ENCODE data around the gene JAKMIP2.
"Not testable (repeated sequence)": the region's sequence is repeated elsewhere in the genome, so short reads cannot be mapped to it uniquely, and the experiment has no call there.

JAKMIP2 gene

GRCh38 chr5:147743678-147744374 is 38.7 kb downstream of the JAKMIP2 start:
- DNase-seq = no peak

DNA sequence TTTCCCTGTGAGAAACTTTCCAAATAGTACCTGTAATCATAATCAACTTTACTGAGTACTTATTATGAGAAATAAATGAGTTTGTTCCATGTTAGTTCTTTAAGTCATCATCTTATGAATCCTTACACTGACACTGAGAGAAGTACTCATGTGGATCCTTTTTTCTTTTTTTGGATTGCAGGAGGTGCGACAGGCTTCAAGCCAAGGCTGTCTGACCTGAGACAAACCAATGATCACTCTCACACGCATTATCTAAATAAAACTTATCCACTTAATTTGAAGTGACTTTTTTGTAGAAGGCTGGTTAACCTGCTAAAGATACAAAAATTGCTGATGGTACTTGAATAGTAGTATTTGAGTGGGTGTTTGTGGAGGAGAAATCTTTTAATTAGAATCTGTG is 39.5 kb downstream of the JAKMIP2 start:
- no peak for DNase-seq

DNA sequence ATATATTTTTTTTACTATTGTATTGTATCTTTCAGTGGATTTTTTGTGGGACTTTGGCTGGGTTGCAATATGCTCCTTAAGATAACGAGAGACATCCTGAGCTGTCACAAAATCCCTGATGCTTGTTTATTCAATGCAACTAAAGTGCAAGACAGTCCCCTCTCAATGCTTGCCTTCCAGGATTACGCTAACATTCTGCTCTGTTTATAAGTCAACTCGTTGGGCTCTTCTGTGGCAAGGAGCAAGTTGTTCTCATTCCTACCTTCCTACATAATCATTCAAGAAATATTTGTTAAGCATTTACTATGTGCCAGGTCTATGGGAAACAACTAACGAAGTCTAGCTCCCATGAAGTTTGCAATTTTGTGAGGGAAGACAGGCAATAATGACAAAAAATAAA is 40.4 kb downstream of the JAKMIP2 start:
- DNase-seq = no peak

DNA sequence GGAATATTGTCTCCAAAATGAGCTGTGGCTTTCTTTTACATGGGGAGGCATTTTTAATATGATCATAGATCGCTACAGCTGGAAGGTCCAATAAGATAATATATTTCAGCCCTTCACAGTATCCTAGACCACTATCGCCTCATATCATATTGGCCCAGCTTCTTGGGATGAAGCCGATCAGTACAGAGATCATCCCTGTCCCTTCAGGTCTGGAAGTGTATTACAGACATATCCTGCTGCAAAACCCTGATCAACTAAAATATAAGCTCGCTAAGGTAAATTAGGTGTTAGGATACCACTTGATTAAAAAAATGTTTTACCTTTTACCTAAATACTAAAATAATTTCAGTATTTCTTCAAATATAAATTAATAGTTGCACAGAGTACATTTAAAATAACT is 41.7 kb downstream of the JAKMIP2 start:
- DNase-seq = no peak

- DNase-seq = no peak
Observed at GRCh38 chr5:147737921-147738320, 44.6 kb downstream of the JAKMIP2 start.

DNA sequence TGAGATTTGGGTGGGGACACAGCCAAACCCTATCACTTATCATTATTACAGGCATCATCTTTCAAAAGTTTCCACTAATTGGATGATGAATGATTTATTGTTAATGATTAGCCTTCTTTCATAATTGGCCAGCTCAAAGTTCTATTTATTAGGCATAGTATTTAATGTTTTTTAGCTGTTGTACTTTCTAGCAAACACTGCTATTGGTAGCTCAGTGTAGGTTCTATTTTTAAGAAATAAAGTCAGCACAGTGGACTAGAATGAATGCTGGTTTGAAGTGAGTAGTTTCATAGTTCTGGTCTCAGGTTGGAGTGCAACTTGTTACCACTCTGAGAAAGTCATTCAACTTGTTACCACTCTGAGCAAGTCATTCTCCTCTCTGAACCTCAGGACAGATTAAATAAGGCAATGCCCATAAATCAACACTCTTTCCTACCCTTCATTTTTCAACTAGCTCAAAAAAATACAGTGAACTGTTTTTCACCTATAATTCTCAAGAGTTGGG is 46.9 kb downstream of the JAKMIP2 start:
- no peak for DNase-seq

- DNase-seq = no peak
Observed at GRCh38 chr5:147734894-147735293, 47.6 kb downstream of the JAKMIP2 start.

GRCh38 chr5:147733075-147733474 is 49.5 kb downstream of the JAKMIP2 start:
- no peak for DNase-seq

DNA sequence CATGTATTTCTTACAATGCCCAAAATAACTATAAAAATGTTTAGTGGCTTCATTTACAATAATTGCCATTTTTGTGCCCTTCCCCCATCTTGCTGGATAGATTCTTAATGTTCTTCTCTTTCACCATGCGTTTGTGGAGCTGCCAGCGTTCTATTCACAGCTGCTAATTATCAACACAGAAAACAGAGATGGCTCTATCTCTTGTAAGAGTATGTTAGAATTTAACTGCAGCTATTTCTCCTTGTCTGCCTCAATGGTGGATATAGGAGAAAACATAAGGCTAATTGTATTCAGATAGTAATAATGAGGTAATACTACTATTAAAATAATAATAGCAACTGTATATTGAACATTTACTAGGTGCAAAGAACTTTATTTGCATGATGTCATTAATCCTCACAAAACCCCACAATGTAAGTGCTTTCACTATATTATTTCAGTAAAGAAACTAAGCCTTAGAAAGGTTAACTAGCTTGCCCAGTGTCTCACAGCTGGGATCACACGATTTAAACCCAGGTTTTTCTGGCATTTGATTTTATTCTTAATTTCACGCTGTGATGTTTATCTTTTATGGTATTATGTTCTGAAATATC is 50.1 kb downstream of the JAKMIP2 start:
- DNase-seq = no peak

- no peak for DNase-seq
Observed at GRCh38 chr5:147731431-147732290, 50.9 kb downstream of the JAKMIP2 start.

- no peak for DNase-seq
Observed at GRCh38 chr5:147727200-147727599, 55.3 kb downstream of the JAKMIP2 start.

DNA sequence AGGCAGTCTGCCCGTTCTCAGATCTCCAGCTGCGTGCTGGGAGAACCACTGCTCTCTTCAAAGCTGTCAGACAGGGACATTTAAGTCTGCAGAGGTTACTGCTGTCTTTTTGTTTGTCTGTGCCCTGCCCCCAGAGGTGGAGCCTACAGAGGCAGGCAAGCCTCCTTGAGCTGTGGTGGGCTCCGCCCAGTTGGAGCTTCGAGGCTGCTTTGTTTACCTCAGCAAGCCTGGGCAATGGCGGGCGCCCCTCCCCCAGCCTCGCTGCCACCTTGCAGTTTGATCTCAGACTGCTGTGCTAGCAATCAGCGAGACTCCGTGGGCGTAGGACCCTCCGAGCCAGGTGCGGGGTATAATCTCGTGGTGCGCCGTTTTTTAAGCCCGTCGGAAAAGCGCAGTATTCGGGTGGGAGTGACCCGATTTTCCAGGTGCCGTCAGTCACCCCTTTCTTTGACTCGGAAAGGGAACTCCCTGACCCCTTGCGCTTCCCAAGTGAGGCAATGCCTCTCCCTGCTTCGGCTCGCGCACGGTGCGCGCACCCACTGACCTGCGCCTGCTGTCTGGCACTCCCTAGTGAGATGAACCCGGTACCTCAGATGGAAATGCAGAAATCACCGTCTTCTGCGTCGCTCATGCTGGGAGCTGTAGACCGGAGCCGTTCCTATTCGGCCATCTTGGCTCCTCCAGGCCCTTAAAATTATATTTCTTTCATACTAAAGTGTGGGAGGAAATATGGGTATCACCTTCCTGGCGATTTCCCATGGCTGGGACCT is 61.2 kb downstream of the JAKMIP2 start:
- DNase-seq = not testable (repeated sequence)

GRCh38 chr5:147713550-147714295 is 68.8 kb downstream of the JAKMIP2 start:
- DNase-seq = no peak

DNA sequence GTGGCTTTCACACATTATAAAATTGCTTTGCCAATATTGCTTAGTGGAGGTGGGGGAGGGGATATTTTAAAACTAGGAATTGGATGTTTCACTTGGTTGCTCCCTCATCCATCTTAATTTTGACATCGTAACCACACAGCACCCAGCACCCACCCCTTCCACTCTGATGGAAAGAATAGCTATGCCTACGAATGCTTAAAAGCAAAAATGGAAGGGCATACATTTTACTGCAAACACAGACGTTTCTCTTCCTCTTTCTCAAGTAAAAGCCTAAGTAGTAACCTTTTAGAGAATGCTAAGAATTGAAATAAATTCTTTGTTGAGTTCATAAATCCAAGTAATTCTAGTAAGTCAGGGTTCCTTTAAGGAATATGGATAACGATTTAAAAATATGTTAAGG is 69.9 kb downstream of the JAKMIP2 start:
- DNase-seq = no peak

DNA sequence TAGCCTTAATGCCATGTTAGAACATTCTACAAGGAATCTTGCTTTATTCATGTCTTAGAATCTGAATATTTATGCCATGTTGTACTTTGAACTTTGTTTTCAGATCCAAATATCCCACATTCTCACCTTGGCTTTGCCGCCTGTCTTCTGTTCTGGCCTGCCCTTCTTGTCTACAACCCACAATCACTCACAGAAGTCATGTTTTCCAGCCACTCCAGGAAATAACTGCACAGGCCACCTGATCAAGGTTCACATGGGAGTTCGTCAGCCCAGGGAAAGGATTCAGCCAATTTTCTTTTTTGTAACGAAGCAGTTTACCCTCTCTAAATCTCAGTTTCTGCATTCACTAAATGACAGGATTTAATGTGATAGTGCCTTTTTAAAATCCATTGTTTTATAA is 70.5 kb downstream of the JAKMIP2 start:
- no peak for DNase-seq

DNA sequence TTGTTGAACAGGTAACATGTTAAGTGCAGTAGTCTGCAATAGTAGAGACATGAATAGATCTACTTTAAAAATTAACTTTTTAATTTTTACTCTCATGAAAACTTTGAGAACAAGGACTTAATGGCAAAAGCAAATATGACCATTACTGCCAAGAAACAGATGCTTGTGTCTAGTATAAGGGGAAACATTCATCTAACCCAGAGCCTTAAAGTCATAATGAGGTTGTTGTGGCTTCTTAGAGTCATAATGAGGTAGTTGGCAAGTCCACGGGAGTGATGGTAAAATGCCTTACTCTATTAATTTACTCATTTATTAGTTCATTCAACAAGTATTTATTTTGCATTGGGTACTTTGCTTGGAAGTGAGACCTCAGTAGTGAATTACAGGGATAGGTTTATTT is 71.5 kb downstream of the JAKMIP2 start:
- DNase-seq = no peak

GRCh38 chr5:147708708-147709107 is 73.8 kb downstream of the JAKMIP2 start:
- DNase-seq = no peak

GRCh38 chr5:147704544-147704943 is 78.0 kb downstream of the JAKMIP2 start:
- no peak for DNase-seq

- no peak for DNase-seq
Observed at GRCh38 chr5:147701468-147701867, 81.1 kb downstream of the JAKMIP2 start.

DNA sequence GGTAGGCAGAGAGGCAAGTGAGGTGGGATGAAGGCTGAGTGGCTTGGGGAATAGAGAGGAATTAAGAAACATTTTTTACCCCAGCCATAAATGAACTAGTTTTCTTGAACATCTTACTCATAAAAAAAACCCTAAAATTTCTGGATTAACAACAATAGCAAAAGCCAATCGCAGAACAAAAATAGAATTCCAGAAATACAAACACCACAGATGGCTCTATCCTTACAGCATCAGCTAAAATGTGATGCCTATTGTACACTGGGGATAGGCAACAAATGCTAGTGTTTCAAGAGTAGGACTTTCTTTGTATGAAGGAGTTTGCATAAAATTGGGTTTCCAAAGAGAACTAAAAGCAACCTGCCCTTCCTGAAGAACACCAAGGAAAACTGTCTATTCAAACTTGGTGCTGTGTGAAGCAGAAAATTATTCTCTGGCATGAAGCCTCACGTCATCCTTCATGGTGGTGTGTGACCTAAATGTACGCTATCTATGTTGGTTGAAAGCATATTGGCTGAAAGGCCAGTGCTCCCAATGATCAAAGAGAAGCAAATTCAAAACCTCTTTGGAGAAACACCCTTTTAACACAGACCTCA is 82.9 kb downstream of the JAKMIP2 start:
- DNase-seq = no peak

GRCh38 chr5:147697380-147697779 is 85.1 kb downstream of the JAKMIP2 start:
- no peak for DNase-seq

DNA sequence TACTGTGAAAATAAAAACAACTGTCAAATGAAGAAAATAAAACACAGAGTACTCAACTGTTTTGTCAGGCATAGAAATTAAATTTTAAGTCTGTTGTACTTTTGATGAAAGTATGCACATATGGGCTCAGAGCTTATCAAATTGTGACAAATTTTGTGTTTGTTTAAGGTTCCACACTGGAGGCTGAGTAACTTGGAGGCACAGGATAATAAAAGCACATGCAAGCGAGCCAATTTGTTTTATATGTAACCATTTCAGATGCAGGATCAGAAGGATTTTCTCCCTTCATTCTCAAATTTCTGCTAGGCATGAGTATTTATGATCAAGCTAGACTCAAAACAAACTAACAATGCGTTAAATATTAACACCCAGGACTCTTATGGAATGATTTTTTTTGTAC is 87.8 kb downstream of the JAKMIP2 start:
- DNase-seq = no peak

Measured in 8988T (cell line).